Tibial nerve (tissue), 4 donors: ENCODE measurements around the gene MEI4.

Experiments used
- EP300 ChIP-seq, 2 donors: sonication (generic); formaldehyde crosslinking; IDR thresholded peaks; one replicate each; pipeline ENCODE4 v1.6.1; 2017; ENCODE audit warnings: antibody characterized with exemption in 2 of 2, mild to moderate bottlenecking in 1 of 2
- POLR2A ChIP-seq, 2 donors: fragments of 450-650 bp; IDR thresholded peaks; one replicate each; pipeline ENCODE4 v1.6.1; 2017; ENCODE audit warnings: antibody characterized with exemption in 2 of 2, mild to moderate bottlenecking in 2 of 2, moderate library complexity in 2 of 2
- TF ChIP-seq, protein P1 (sequence below), 5 experiments: fragments of 200-600 bp in 3 of 5; fragments of 450-650 bp in 2 of 5; sonication (generic) in 3 of 5; IDR thresholded peaks; one replicate each; pipeline ENCODE4 v1.5.1; 2016 to 2019; ENCODE audit warnings: antibody characterized with exemption in 5 of 5, mild to moderate bottlenecking in 3 of 5, moderate library complexity in 2 of 5

GRCh38 chr6:77686931-77687330 lies 34.1 kb downstream of the MEI4 start:
- TF ChIP-seq, protein P1, sequence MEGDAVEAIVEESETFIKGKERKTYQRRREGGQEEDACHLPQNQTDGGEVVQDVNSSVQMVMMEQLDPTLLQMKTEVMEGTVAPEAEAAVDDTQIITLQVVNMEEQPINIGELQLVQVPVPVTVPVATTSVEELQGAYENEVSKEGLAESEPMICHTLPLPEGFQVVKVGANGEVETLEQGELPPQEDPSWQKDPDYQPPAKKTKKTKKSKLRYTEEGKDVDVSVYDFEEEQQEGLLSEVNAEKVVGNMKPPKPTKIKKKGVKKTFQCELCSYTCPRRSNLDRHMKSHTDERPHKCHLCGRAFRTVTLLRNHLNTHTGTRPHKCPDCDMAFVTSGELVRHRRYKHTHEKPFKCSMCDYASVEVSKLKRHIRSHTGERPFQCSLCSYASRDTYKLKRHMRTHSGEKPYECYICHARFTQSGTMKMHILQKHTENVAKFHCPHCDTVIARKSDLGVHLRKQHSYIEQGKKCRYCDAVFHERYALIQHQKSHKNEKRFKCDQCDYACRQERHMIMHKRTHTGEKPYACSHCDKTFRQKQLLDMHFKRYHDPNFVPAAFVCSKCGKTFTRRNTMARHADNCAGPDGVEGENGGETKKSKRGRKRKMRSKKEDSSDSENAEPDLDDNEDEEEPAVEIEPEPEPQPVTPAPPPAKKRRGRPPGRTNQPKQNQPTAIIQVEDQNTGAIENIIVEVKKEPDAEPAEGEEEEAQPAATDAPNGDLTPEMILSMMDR (IDR thresholded peaks at IDR 0.05): no peak
- TF ChIP-seq POLR2A (IDR thresholded peaks at IDR 0.05) (no peak), EP300 (IDR thresholded peaks at IDR 0.05) (no peak)
